Left ventricle myocardium inferior (tissue), 1 donor: ENCODE measurements around the gene ARMC8. TPM values are rescaled to one million over a fixed set of nuclear protein-coding genes. Genes with fewer than 3 reads are reported as not detected.

Source experiments
- DNase-seq: peaks from one replicate; pipeline ENCODE4 v3.0.0-alpha.2; 2020
- H3K27ac ChIP-seq: fragments of 200-600 bp; replicated peaks from 2 replicates; pipeline ENCODE4 v1.8.0; 2021
- H3K27me3 ChIP-seq: fragments of 200-600 bp; 2 replicates; pipeline ENCODE4 v1.8.0; 2021; ENCODE audit warnings: low read depth
- H3K36me3 ChIP-seq: fragments of 200-600 bp; 2 replicates; pipeline ENCODE4 v1.8.0; 2021
- H3K4me1 ChIP-seq: fragments of 200-600 bp; 2 replicates; pipeline ENCODE4 v1.8.0; 2021
- H3K4me3 ChIP-seq: fragments of 200-600 bp; 2 replicates; pipeline ENCODE4 v1.8.0; 2021; ENCODE audit warnings: mild to moderate bottlenecking, moderate library complexity
- H3K9me3 ChIP-seq: fragments of 200-600 bp; replicated peaks from 2 replicates; pipeline ENCODE4 v1.8.0; 2021
- CTCF ChIP-seq: fragments of 200-600 bp; IDR thresholded peaks from 2 replicates; pipeline ENCODE4 v1.8.0; 2021; ENCODE audit warnings: antibody characterized with exemption, mild to moderate bottlenecking, borderline replicate concordance
- intact Hi-C: fragments of 100-400 bp; cut with micrococcal nuclease; formaldehyde crosslinking; loops from one replicate; pipeline ENCODE4 v1.11.0; 2022
- total RNA-seq: library from RNA; stranded (reverse); fragmentation: NEBNext Ultra II Directional; extraction: Animal tissue kit (Norgen Biotek cat#: 25700); gene quantifications from one replicate; pipeline ENCODE4 v1.2.1, GENCODE V29; 2021
- donor health status: DM: no; HTN: yes; CAD: no; lungs with severe emphysema.

ARMC8 gene
- total RNA-seq, 1 donor from 2014 or later = 31.2 TPM

- Histone ChIP-seq H3K9me3 (no peaks in the 10 kb centered on the region), H3K27me3 (no peaks in the 10 kb centered on the region), H3K27ac (no peak overlapping the region), H3K36me3 (no peaks in the 10 kb centered on the region), H3K4me3 (no peak overlapping the region), H3K4me1 (peaks cover 17% of the 10 kb centered on the region)
- intact Hi-C loops = no loop called here
- no peak for DNase-seq
- no peak for TF ChIP-seq CTCF
Measured at GRCh38 chr3:138340511-138340910, 153.4 kb downstream of the ARMC8 start.

GRCh38 chr3:138344754-138345153 lies 157.7 kb downstream of the ARMC8 start:
- no peaks in the 10 kb centered on the region for H3K9me3 ChIP-seq
- no peak for DNase-seq
- no peak for TF ChIP-seq CTCF
- H3K27me3 ChIP-seq = no peaks in the 10 kb centered on the region
- no peak overlapping the region for H3K27ac ChIP-seq
- intact Hi-C loops = no loop called here
- peaks cover 22% of the 10 kb centered on the region for H3K4me1 ChIP-seq
- H3K36me3 ChIP-seq = no peaks in the 10 kb centered on the region
- H3K4me3 ChIP-seq = no peak overlapping the region

Other genes with a start within 250 kb of the ARMC8 start
- gene CLDN18, start 177.1 kb upstream of the ARMC8 start, total RNA-seq = not detected
- 4.7 TPM for gene DZIP1L, start 71.7 kb upstream of the ARMC8 start, total RNA-seq
- not detected for gene A4GNT, start 54.9 kb upstream of the ARMC8 start, total RNA-seq
- gene DBR1, start 12.4 kb upstream of the ARMC8 start, total RNA-seq = 7.9 TPM
- gene NME9, start 142.6 kb downstream of the ARMC8 start, total RNA-seq = not detected
- 349 TPM for gene MRAS, start 161.3 kb downstream of the ARMC8 start, total RNA-seq
- gene ESYT3, start 247.3 kb downstream of the ARMC8 start, total RNA-seq = 1.0 TPM